NCI-H146 treated with DMSO at 0.1 percent for 48 hours (cell line): ENCODE results near the gene BCORL1.
A peak's percentile ranks its signal among the peaks of the same experiment; 100 is the strongest.

Source experiments
- DNase-seq: peaks from one replicate; lab custom pipeline; 2025; ENCODE audit not compliant: unreplicated experiment; lab: John Stamatoyannopoulos, UW

The BCORL1 gene

GRCh38 chrX:129982300-129983251 is at the start of gene BCORL1:
Gene BCORL1 (plus strand): TSS chrX:129982635. CDS start chrX:130005232, 22,597 bp downstream.
- peak; percentile 87 for DNase-seq

GRCh38 chrX:129932821-129933321 is 49.6 kb upstream of the BCORL1 start:
- DNase-seq: no peak

- no peak for DNase-seq
Observed at GRCh38 chrX:129933700-129934099, 48.7 kb upstream of the BCORL1 start.

GRCh38 chrX:129934461-129934860 is 48.0 kb upstream of the BCORL1 start:
- DNase-seq: no peak

- no peak for DNase-seq
Observed at GRCh38 chrX:129934952-129935351, 47.5 kb upstream of the BCORL1 start.

GRCh38 chrX:129938081-129938480 is 44.4 kb upstream of the BCORL1 start:
- DNase-seq: no peak

- DNase-seq: no peak
Observed at GRCh38 chrX:129939986-129940385, 42.4 kb upstream of the BCORL1 start.

- no peak for DNase-seq
Observed at GRCh38 chrX:129940721-129941120, 41.7 kb upstream of the BCORL1 start.

- DNase-seq: no peak
Observed at GRCh38 chrX:129945131-129945530, 37.3 kb upstream of the BCORL1 start.

- DNase-seq: no peak
Observed at GRCh38 chrX:129953334-129953648, 29.1 kb upstream of the BCORL1 start.

- no peak for DNase-seq
Observed at GRCh38 chrX:129953881-129954280, 28.6 kb upstream of the BCORL1 start.

GRCh38 chrX:129954804-129955203 is 27.6 kb upstream of the BCORL1 start:
- DNase-seq: no peak

GRCh38 chrX:129955682-129956081 is 26.8 kb upstream of the BCORL1 start:
- no peak for DNase-seq

- DNase-seq: no peak
Observed at GRCh38 chrX:129956145-129956544, 26.3 kb upstream of the BCORL1 start.

- no peak for DNase-seq
Observed at GRCh38 chrX:129956765-129957164, 25.7 kb upstream of the BCORL1 start.

- peak; percentile 31 for DNase-seq
Observed at GRCh38 chrX:129957241-129958082, 25.0 kb upstream of the BCORL1 start.

- DNase-seq: no peak
Observed at GRCh38 chrX:129958083-129958465, 24.4 kb upstream of the BCORL1 start.

- DNase-seq: no peak
Observed at GRCh38 chrX:129958814-129959492, 23.5 kb upstream of the BCORL1 start.

- no peak for DNase-seq
Observed at GRCh38 chrX:129959493-129959832, 23.0 kb upstream of the BCORL1 start.

- peak; percentile 80 for DNase-seq
Observed at GRCh38 chrX:129961180-129962083, 21.0 kb upstream of the BCORL1 start.
